GM21515 (cell line): ENCODE data around the gene SPDYE6.
"Not testable (repeated sequence)": the region's sequence is repeated elsewhere in the genome, so short reads cannot be mapped to it uniquely, and the experiment has no call there.

Source experiments
- ATAC-seq: cut with Tn5 transposase; IDR thresholded peaks from one replicate; pipeline ENCODE4 v1.9.1; 2021; ENCODE audit not compliant: unreplicated experiment

SPDYE6 gene

GRCh38 chr7:102318482-102318971 lies 37.7 kb downstream of the SPDYE6 start:
- no peak for ATAC-seq

GRCh38 chr7:102317231-102318059 lies 38.8 kb downstream of the SPDYE6 start:
- no peak for ATAC-seq

GRCh38 chr7:102313997-102314780 lies 42.1 kb downstream of the SPDYE6 start:
- ATAC-seq, result no peak

GRCh38 chr7:102312317-102312716 lies 43.9 kb downstream of the SPDYE6 start:
- ATAC-seq, result no peak

GRCh38 chr7:102310414-102310815 lies 45.8 kb downstream of the SPDYE6 start:
- no peak for ATAC-seq

GRCh38 chr7:102306916-102307677 lies 49.1 kb downstream of the SPDYE6 start:
- ATAC-seq, result peak; percentile 66

GRCh38 chr7:102305414-102306268 lies 50.6 kb downstream of the SPDYE6 start:
- ATAC-seq, result peak; percentile 46

- no peak for ATAC-seq
Observed at GRCh38 chr7:102304668-102305067, 51.6 kb downstream of the SPDYE6 start.

- no peak for ATAC-seq
Observed at GRCh38 chr7:102303669-102304422, 52.4 kb downstream of the SPDYE6 start.

GRCh38 chr7:102302025-102302424 lies 54.2 kb downstream of the SPDYE6 start:
- no peak for ATAC-seq

- ATAC-seq, result not testable (repeated sequence)
Observed at GRCh38 chr7:102301367-102301766, 54.9 kb downstream of the SPDYE6 start.

- ATAC-seq, result no peak
Observed at GRCh38 chr7:102300643-102301221, 55.5 kb downstream of the SPDYE6 start.

- ATAC-seq, result no peak
Observed at GRCh38 chr7:102297487-102298218, 58.6 kb downstream of the SPDYE6 start.

- no peak for ATAC-seq
Observed at GRCh38 chr7:102296514-102296913, 59.7 kb downstream of the SPDYE6 start.

GRCh38 chr7:102296179-102296438 lies 60.1 kb downstream of the SPDYE6 start:
- no peak for ATAC-seq
